Natural killer cell (primary cell): Measurements from ENCODE around the gene MRPS10. TPM values are rescaled to one million over a fixed set of nuclear protein-coding genes. Genes with fewer than 3 reads are reported as not detected.
A peak's percentile ranks its signal among the peaks of the same experiment; 100 is the strongest.
"Not testable (repeated sequence)": the region's sequence is repeated elsewhere in the genome, so short reads cannot be mapped to it uniquely, and the experiment has no call there.

Experiments
- ATAC-seq, 3 donors: fragments of 150-1000 bp in 2 of 3; fragments of 200-7000 bp in 1 of 3; cut with Tn5 transposase; 1 replicate in 1 of 3; 2 replicates in 2 of 3; pipeline ENCODE4 v1.10.0; 2021; ENCODE audit warnings: mild to moderate bottlenecking in 2 of 3, moderate library complexity in 2 of 3
- DNase-seq, 2 donors: peaks; one replicate each; pipeline versions ENCODE4 v3.0.0 to v3.0.0-alpha.2; 2013 to 2021; ENCODE audit warnings: mixed read lengths in 1 of 2
- H3K27ac ChIP-seq: one replicate; pipeline ENCODE4 v1.5.1; 2013; ENCODE audit warnings: mild to moderate bottlenecking, low read length
- H3K27me3 ChIP-seq: one replicate; pipeline ENCODE4 v1.6.1; 2013; ENCODE audit warnings: low read length; ENCODE audit not compliant: control insufficient read depth, insufficient read depth
- H3K36me3 ChIP-seq: one replicate; pipeline ENCODE4 v1.6.1; 2013; ENCODE audit warnings: low read length; ENCODE audit not compliant: control insufficient read depth, insufficient read depth
- H3K4me1 ChIP-seq: one replicate; pipeline ENCODE4 v1.6.1; 2013; ENCODE audit warnings: low read length; ENCODE audit not compliant: control insufficient read depth, insufficient read depth
- H3K4me3 ChIP-seq: one replicate; pipeline ENCODE4 v1.5.1; 2013; ENCODE audit warnings: low read length
- H3K9me3 ChIP-seq: one replicate; pipeline ENCODE4 v1.6.1; 2013; ENCODE audit warnings: low read length; ENCODE audit not compliant: control insufficient read depth, insufficient read depth
- H3K27ac Mint-ChIP-seq, 2 donors: one replicate each; pipeline ENCODE4 v1.8.0; 2022; ENCODE audit warnings: mild to moderate bottlenecking in 2 of 2, mixed read lengths in 2 of 2, moderate library complexity in 1 of 2
- H3K27me3 Mint-ChIP-seq, 2 donors: one replicate each; pipeline ENCODE4 v1.8.0; 2022; ENCODE audit warnings: low read depth in 2 of 2, mixed read lengths in 2 of 2
- H3K36me3 Mint-ChIP-seq: one replicate; pipeline ENCODE4 v1.8.0; 2022; ENCODE audit warnings: mixed read lengths
- H3K4me1 Mint-ChIP-seq, 2 donors: one replicate each; pipeline ENCODE4 v1.8.0; 2022; ENCODE audit warnings: mixed read lengths in 2 of 2
- H3K4me3 Mint-ChIP-seq: one replicate; pipeline ENCODE4 v1.8.0; 2022; ENCODE audit warnings: mild to moderate bottlenecking, moderate library complexity, mixed read lengths
- H3K9me3 Mint-ChIP-seq, 2 donors: one replicate each; pipeline ENCODE4 v1.8.0; 2022; ENCODE audit warnings: mixed read lengths in 2 of 2
- CTCF ChIP-seq: fragments of 200-600 bp; IDR thresholded peaks from one replicate; pipeline ENCODE4 v1.8.0; 2022; ENCODE audit warnings: antibody characterized with exemption
- WGBS: methylation state at CpG from one replicate; pipeline ENCODE4 v1.1.7; 2013; ENCODE audit warnings: missing lambda C conversion rate; ENCODE audit not compliant: insufficient coverage; 5-methylcytosine and 5-hydroxymethylcytosine counted together
- intact Hi-C: fragments of 100-400 bp; cut with micrococcal nuclease; formaldehyde crosslinking; loops from one replicate; pipeline ENCODE4 v1.14.2; 2022
- total RNA-seq, 4 donors: library from RNA; stranded (reverse); fragments of 120-200 nt in 1 of 4; gene quantifications; one replicate each; pipeline versions ENCODE4 v1.2.3 to v1.2.4, GENCODE V29; 2013 to 2022

Gene MRPS10
- total RNA-seq, 3 donors from 2014 or later (not counting 1 experiment from before 2014, with no cell fraction given) = 21.8 to 25.4 (median 22.6) TPM

GRCh38 chr6:42221546-42221945 lies 3.9 kb upstream of the MRPS10 start:
- no peak for TF ChIP-seq CTCF
- no peak overlapping the region for H3K27ac Mint-ChIP-seq
- WGBS = 89% methylated on average over 4 of the region's 4 CpGs

GRCh38 chr6:42220807-42221206 lies 3.1 kb upstream of the MRPS10 start:
- 81% methylated on average over 6 of the region's 6 CpGs for WGBS
- H3K9me3 Mint-ChIP-seq = no peaks in the 10 kb centered on the region
- Histone ChIP-seq H3K9me3 (no peaks in the 10 kb centered on the region), H3K27ac (no peak overlapping the region), H3K4me3 (no peak overlapping the region), H3K27me3 (no peaks in the 10 kb centered on the region), H3K4me1 (peaks cover 15% of the 10 kb centered on the region), H3K36me3 (no peaks in the 10 kb centered on the region)
- no peaks in the 10 kb centered on the region for H3K27me3 Mint-ChIP-seq
- DNase-seq (no peak), ATAC-seq (no peak)
- no peak overlapping the region for H3K4me3 Mint-ChIP-seq
- no peak for TF ChIP-seq CTCF
- no peaks in the 10 kb centered on the region for H3K36me3 Mint-ChIP-seq
- peaks cover 6 to 15% of the 10 kb centered on the region in 2 donors for H3K4me1 Mint-ChIP-seq
- intact Hi-C loops = no loop called here
- H3K27ac Mint-ChIP-seq = no peak overlapping the region

More at GRCh38 chr6:42221546-42221945, 3.9 kb upstream of the MRPS10 start:
- Mint-ChIP-seq H3K4me1 (peaks cover 6 to 8% of the 10 kb centered on the region in 2 donors), H3K36me3 (no peaks in the 10 kb centered on the region), H3K4me3 (no peak overlapping the region), H3K9me3 (no peaks in the 10 kb centered on the region), H3K27me3 (no peaks in the 10 kb centered on the region)
- Histone ChIP-seq H3K9me3 (no peaks in the 10 kb centered on the region), H3K4me1 (peaks cover 12% of the 10 kb centered on the region), H3K4me3 (no peak overlapping the region), H3K36me3 (no peaks in the 10 kb centered on the region), H3K27ac (no peak overlapping the region), H3K27me3 (no peaks in the 10 kb centered on the region)
- intact Hi-C loops = no loop called here
- ATAC-seq (no peak), DNase-seq (no peak)

DNA sequence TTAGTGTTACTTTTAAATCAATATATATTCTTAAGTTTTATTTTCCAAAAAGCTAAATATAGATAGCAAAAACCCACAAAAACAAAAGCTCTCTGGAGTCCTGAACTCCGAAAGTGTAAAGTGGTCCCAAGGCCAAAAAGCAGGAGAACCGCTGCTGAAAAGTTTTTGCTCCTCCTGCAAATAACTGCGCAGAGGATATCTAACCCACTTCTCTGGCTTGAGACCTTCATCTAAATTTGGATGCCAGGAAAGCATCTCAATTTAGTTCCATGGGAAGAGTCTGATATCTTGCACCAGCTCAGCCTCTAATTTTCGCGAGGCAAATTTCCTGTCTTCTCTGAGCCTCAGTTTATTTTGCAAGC lies 523 bp downstream of the MRPS10 start:
- peak in 1 of 2 donors; percentile 37 for DNase-seq
- Mint-ChIP-seq H3K27me3 (no peaks in the 10 kb centered on the region), H3K36me3 (no peaks in the 10 kb centered on the region), H3K4me1 (peaks cover 11 to 19% of the 10 kb centered on the region in 2 donors), H3K27ac (peak overlapping the region; percentile 97 to 98), H3K9me3 (no peaks in the 10 kb centered on the region), H3K4me3 (peak overlapping the region; percentile 100)
- Histone ChIP-seq H3K9me3 (no peaks in the 10 kb centered on the region), H3K4me3 (peak overlapping the region; percentile 81), H3K4me1 (peaks cover 21% of the 10 kb centered on the region), H3K27me3 (no peaks in the 10 kb centered on the region), H3K36me3 (peaks cover 16% of the 10 kb centered on the region), H3K27ac (peak overlapping the region; percentile 66)
- no peak for TF ChIP-seq CTCF
- WGBS = 11% methylated on average over 4 of the region's 5 CpGs
- intact Hi-C loops = loop anchor here (1.0 to 5.0 kb wide), 3 partner anchors 330 to 482 kb away; partner anchors contain the start of genes TFEB and TOMM6
- no peak for ATAC-seq

GRCh38 chr6:42216495-42216894 lies 1.2 kb downstream of the MRPS10 start:
- intact Hi-C loops = loop anchor here (2.0 to 5.0 kb wide), 2 partner anchors 331 to 430 kb away; partner anchors contain the start of gene TOMM6
- Histone ChIP-seq H3K36me3 (peaks cover 22% of the 10 kb centered on the region), H3K4me1 (peaks cover 21% of the 10 kb centered on the region)
- H3K27me3 ChIP-seq, H3K36me3 Mint-ChIP-seq, H3K9me3 ChIP-seq, H3K27ac ChIP-seq, H3K4me3 ChIP-seq, H3K9me3 Mint-ChIP-seq, DNase-seq, H3K27me3 Mint-ChIP-seq, ATAC-seq: not testable (repeated sequence)
- 93% methylated on average over 18 of the region's 18 CpGs for WGBS
- peak overlapping the region in 1 of 2 donors; percentile 36 for H3K27ac Mint-ChIP-seq
- peaks cover 11 to 19% of the 10 kb centered on the region in 2 donors for H3K4me1 Mint-ChIP-seq
- peak overlapping the region; percentile 70 for H3K4me3 Mint-ChIP-seq
